ENCODE data around the gene DUS2. TPM values are rescaled to one million over a fixed set of nuclear protein-coding genes. Genes with fewer than 3 reads are reported as not detected.

DUS2 gene
- total and polyA plus RNA-seq, 9 of the 15 experiments (the other 6 are each of a cell fraction or from before 2014, with no cell fraction given) = 5.8 to 22.5 (median 20.6) TPM

GRCh38 chr16:67993207-67994039 is 29.7 kb upstream of the DUS2 start (continued):
- peak; percentile 39; the same call in 1 of the 2 replicates for TF ChIP-seq ZNF407 (IDR thresholded peaks at IDR 0.05; ENCODE audit: low read depth)
- TF ChIP-seq ZNF589 (CRISPR knock-in tag; IDR thresholded peaks at IDR 0.05; ENCODE audit: low read depth) = peak; percentile 82
- TF ChIP-seq TOE1 (IDR thresholded peaks at IDR 0.05; ENCODE audit: borderline replicate concordance) = peak; percentile 62; the same call in 1 of the 2 replicates
- TF ChIP-seq TOE1 (CRISPR knock-in tag; IDR thresholded peaks at IDR 0.05; ENCODE audit: borderline replicate concordance, low read depth) = no peak
- TF ChIP-seq SMAD1 (IDR thresholded peaks at IDR 0.05; ENCODE audit: low read depth, low read length, partially characterized antibody) = no peak
- peak; percentile 66 for TF ChIP-seq RNF2 (IDR thresholded peaks at IDR 0.05)
- TF ChIP-seq ZNF77 (CRISPR knock-in tag; IDR thresholded peaks at IDR 0.05) = no peak
- no peak for TF ChIP-seq ZKSCAN8 (CRISPR knock-in tag; IDR thresholded peaks at IDR 0.05)
- TF ChIP-seq CEBPG (CRISPR knock-in tag; IDR thresholded peaks at IDR 0.05) = no peak
- TF ChIP-seq CEBPG (tag; conservative IDR thresholded peaks at IDR 0.05 in 1 of 2, IDR thresholded peaks at IDR 0.05 in 1 of 2) = no peak
- TF ChIP-seq HIVEP1 (CRISPR knock-in tag; IDR thresholded peaks at IDR 0.05) = no peak
- TF ChIP-seq DEAF1 (CRISPR knock-in tag; IDR thresholded peaks at IDR 0.05) = peak; percentile 66
- TF ChIP-seq ZNF583 (CRISPR knock-in tag; IDR thresholded peaks at IDR 0.05) = peak; percentile 86
- TF ChIP-seq ZNF449 (CRISPR knock-in tag; IDR thresholded peaks at IDR 0.05) = no peak
- TF ChIP-seq GABPB1 (CRISPR knock-in tag; IDR thresholded peaks at IDR 0.05) = peak; percentile 75
